GM19438 (cell line): ENCODE data around the gene PLEKHH3.

ENCODE experiments used
- ATAC-seq: cut with Tn5 transposase; IDR thresholded peaks from one replicate; pipeline ENCODE4 v1.9.1; 2021; ENCODE audit warnings: low read depth; ENCODE audit not compliant: unreplicated experiment

PLEKHH3 gene

GRCh38 chr17:42687707-42688320 lies 11.0 kb upstream of the PLEKHH3 start:
- ATAC-seq, result no peak

GRCh38 chr17:42686520-42687128 lies 9.8 kb upstream of the PLEKHH3 start:
- ATAC-seq, result no peak

GRCh38 chr17:42685831-42686230 lies 9.0 kb upstream of the PLEKHH3 start:
- no peak for ATAC-seq

GRCh38 chr17:42684929-42685556 lies 8.2 kb upstream of the PLEKHH3 start:
- no peak for ATAC-seq

GRCh38 chr17:42683407-42684034 lies 6.7 kb upstream of the PLEKHH3 start:
- no peak for ATAC-seq

- no peak for ATAC-seq
Observed at GRCh38 chr17:42682722-42683403, 6.1 kb upstream of the PLEKHH3 start.

GRCh38 chr17:42681976-42682721 lies 5.4 kb upstream of the PLEKHH3 start, which contains the start of gene CNTNAP1:
CNTNAP1 (plus strand) TSS chr17:42682531; CDS start chr17:42682830, 299 bp downstream.
- no peak for ATAC-seq

GRCh38 chr17:42680331-42680808 lies 3.6 kb upstream of the PLEKHH3 start:
- ATAC-seq, result no peak

- no peak for ATAC-seq
Observed at GRCh38 chr17:42679492-42680330, 2.9 kb upstream of the PLEKHH3 start.

- ATAC-seq, result no peak
Observed at GRCh38 chr17:42678951-42679491, 2.2 kb upstream of the PLEKHH3 start.

GRCh38 chr17:42677921-42678781 lies 1.4 kb upstream of the PLEKHH3 start:
- no peak for ATAC-seq

GRCh38 chr17:42677012-42677857 lies 441 bp upstream of the PLEKHH3 start:
- ATAC-seq, result peak; percentile 48

GRCh38 chr17:42675965-42676423 lies 800 bp downstream of the PLEKHH3 start:
- no peak for ATAC-seq

GRCh38 chr17:42675348-42675964 lies 1.3 kb downstream of the PLEKHH3 start:
- ATAC-seq, result no peak

GRCh38 chr17:42674755-42675347 lies 1.9 kb downstream of the PLEKHH3 start:
- no peak for ATAC-seq
